ENCODE data around the gene ARHGAP24. TPM values are rescaled to one million over a fixed set of nuclear protein-coding genes. Genes with fewer than 3 reads are reported as not detected.

ARHGAP24 gene
- total and polyA plus RNA-seq, 8 donors = 22.0 to 35.0 (median 25.8) TPM

GRCh38 chr4:85994576-85994975 lies 519.6 kb downstream of the ARHGAP24 start:
- no peak for TF ChIP-seq CTCF (IDR thresholded peaks at IDR 0.05)
- Histone ChIP-seq H3K4me1 (no peaks in the 10 kb centered on the region), H3K27me3 (no peaks in the 10 kb centered on the region), H3K9me3 (no peaks in the 10 kb centered on the region), H3K4me3 (no peak overlapping the region), H3K36me3 (peaks cover 0 to 15% of the 10 kb centered on the region in 2 donors), H3K27ac (no peak overlapping the region)
- ATAC-seq (no peak), DNase-seq (no peak)
- intact Hi-C loops (cut with DNase I) = no loop called here

- Histone ChIP-seq H3K9me3 (no peaks in the 10 kb centered on the region), H3K36me3 (peaks cover 0 to 15% of the 10 kb centered on the region in 2 donors), H3K4me1 (no peaks in the 10 kb centered on the region), H3K4me3 (no peak overlapping the region), H3K27me3 (no peaks in the 10 kb centered on the region), H3K27ac (no peak overlapping the region)
- TF ChIP-seq CTCF (IDR thresholded peaks at IDR 0.05) = no peak
- DNase-seq = no peak
- intact Hi-C loops (cut with DNase I) = no loop called here
- ATAC-seq = no peak
Observed at GRCh38 chr4:85995361-85995760, 520.4 kb downstream of the ARHGAP24 start.

GRCh38 chr4:86001591-86001990 lies 526.6 kb downstream of the ARHGAP24 start:
- Histone ChIP-seq H3K4me3 (no peak overlapping the region), H3K9me3 (no peaks in the 10 kb centered on the region), H3K4me1 (no peaks in the 10 kb centered on the region), H3K27me3 (no peaks in the 10 kb centered on the region), H3K36me3 (peaks cover 0 to 8% of the 10 kb centered on the region in 2 donors), H3K27ac (no peak overlapping the region)
- intact Hi-C loops (cut with DNase I) = no loop called here
- DNase-seq (no peak), ATAC-seq (no peak)
- no peak for TF ChIP-seq CTCF (IDR thresholded peaks at IDR 0.05)

GRCh38 chr4:86004030-86004429 lies 529.1 kb downstream of the ARHGAP24 start:
- no peak for TF ChIP-seq CTCF (IDR thresholded peaks at IDR 0.05)
- ATAC-seq = no peak
- Histone ChIP-seq H3K4me3 (no peak overlapping the region), H3K27ac (no peak overlapping the region), H3K36me3 (peaks cover 0 to 8% of the 10 kb centered on the region in 2 donors), H3K27me3 (no peaks in the 10 kb centered on the region), H3K9me3 (no peaks in the 10 kb centered on the region), H3K4me1 (no peaks in the 10 kb centered on the region)
- DNase-seq = no peak
- intact Hi-C loops (cut with DNase I) = no loop called here

GRCh38 chr4:86006057-86006456 lies 531.1 kb downstream of the ARHGAP24 start:
- peak; percentile 88 for ATAC-seq
- H3K27me3 ChIP-seq = no peaks in the 10 kb centered on the region
- no peak overlapping the region for H3K4me3 ChIP-seq
- TF ChIP-seq CTCF (IDR thresholded peaks at IDR 0.05) = no peak
- H3K9me3 ChIP-seq = no peaks in the 10 kb centered on the region
- intact Hi-C loops (cut with DNase I) = no loop called here
- no peaks in the 10 kb centered on the region for H3K4me1 ChIP-seq
- DNase-seq = peak in 1 of 4 donors; percentile 30
- peaks cover 0 to 4% of the 10 kb centered on the region in 2 donors for H3K36me3 ChIP-seq
- H3K27ac ChIP-seq = no peak overlapping the region
